SK-N-SH treated with all-trans-retinoic acid at 6 μM for 48 hours (cell line): ENCODE measurements around the gene RUSC1.

Source experiments
- ISL1 ChIP-seq: fragments of 250-450 bp; sonication (Bioruptor Pico); IDR thresholded peaks from 2 replicates; pipeline ENCODE4 v2.1.2; 2022; ENCODE audit warnings: mild to moderate bottlenecking, moderate library complexity
- PATZ1 ChIP-seq: fragments of 250-450 bp; sonication (Bioruptor Pico); IDR thresholded peaks from 2 replicates; pipeline ENCODE4 v1.8.0; 2020; ENCODE audit warnings: mild to moderate bottlenecking, moderate library complexity, borderline replicate concordance
- POU6F1 ChIP-seq: fragments of 250-450 bp; sonication (Bioruptor Pico); IDR thresholded peaks from 2 replicates; pipeline ENCODE4 v1.8.0; 2021; ENCODE audit warnings: low read depth, mild to moderate bottlenecking, moderate library complexity, borderline replicate concordance
- TSHZ2 ChIP-seq: fragments of 250-450 bp; sonication (Bioruptor Pico); IDR thresholded peaks from 2 replicates; pipeline ENCODE4 v1.5.0; 2020; ENCODE audit warnings: mild to moderate bottlenecking, moderate library complexity
- ZFP30 ChIP-seq: fragments of 450-650 bp; formaldehyde crosslinking; IDR thresholded peaks from 2 replicates; pipeline ENCODE4 v1.5.0; 2022; ENCODE audit warnings: mild to moderate bottlenecking, moderate library complexity
- ZNF565 ChIP-seq: fragments of 450-650 bp; formaldehyde crosslinking; conservative IDR thresholded peaks from 2 replicates; pipeline ENCODE4 v1.5.0; 2020; ENCODE audit warnings: low read depth, mild to moderate bottlenecking, moderate library complexity
- ZNF70 ChIP-seq: fragments of 450-650 bp; formaldehyde crosslinking; IDR thresholded peaks from 2 replicates; pipeline ENCODE4 v1.5.0; 2020; ENCODE audit warnings: mild to moderate bottlenecking, moderate library complexity

GRCh38 chr1:155307247-155307740 is 13.4 kb upstream of the RUSC1 start:
- no peak for TF ChIP-seq PATZ1
- TF ChIP-seq ISL1 (CRISPR knock-in tag), result no peak
- TF ChIP-seq ZNF70 (CRISPR knock-in tag), result no peak
- no peak for TF ChIP-seq ZFP30
- TF ChIP-seq TSHZ2 (CRISPR knock-in tag), result no peak
- TF ChIP-seq ZNF565 (CRISPR knock-in tag), result no peak
- TF ChIP-seq POU6F1 (CRISPR knock-in tag), result no peak
